GM19452 (cell line): ENCODE results near the gene CACNB2.
A peak's percentile ranks its signal among the peaks of the same experiment; 100 is the strongest.

ENCODE experiments used
- ATAC-seq: cut with Tn5 transposase; IDR thresholded peaks from one replicate; pipeline ENCODE4 v1.9.1; 2021; ENCODE audit not compliant: unreplicated experiment

CACNB2 gene

DNA sequence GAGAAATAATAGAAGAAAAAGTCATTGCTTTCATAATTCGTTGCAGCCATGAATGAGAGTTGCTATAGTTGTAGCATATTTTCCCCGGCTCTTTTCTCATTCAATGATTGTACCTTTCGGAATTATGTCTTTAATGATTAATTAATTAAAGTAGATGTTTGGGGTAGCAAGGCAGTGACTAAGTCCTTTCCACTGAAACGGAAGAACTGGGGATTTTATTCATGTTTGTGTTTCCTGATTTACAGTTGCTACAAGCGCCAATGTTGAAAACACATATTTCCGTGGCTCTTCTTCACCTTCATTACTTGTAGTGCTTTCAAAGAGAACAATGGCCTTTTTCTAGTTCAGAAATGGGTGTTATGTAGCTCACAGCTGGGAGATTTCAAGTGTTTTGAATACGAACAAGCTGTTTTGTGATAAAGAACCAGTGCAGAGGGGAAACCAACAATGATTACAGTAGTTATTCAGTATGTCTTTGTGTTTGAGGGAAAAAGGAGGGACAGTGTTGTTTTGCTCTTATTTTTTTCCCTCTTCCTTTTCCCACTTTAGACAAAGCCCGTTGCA is 357.7 kb downstream of the CACNB2 start:
- no peak for ATAC-seq

DNA sequence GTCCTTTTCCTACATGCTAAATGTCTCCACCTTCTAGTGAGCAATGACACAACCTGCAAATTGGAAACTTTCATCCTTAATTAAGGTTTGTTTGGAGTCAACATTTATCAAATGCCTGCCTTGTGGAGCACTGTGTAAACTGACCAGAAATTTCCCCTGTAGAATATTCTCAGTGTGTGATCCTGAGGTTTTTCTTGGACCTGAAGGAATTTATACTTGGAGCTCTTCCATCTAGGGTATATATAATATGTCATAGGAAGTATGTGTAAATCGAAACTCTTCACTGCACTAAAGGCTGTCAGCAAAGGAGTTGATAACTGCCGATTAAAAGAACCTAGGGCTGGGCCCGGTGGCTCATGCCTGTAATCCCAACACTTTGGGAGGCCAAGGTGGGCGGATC is 358.8 kb downstream of the CACNB2 start:
- no peak for ATAC-seq

DNA sequence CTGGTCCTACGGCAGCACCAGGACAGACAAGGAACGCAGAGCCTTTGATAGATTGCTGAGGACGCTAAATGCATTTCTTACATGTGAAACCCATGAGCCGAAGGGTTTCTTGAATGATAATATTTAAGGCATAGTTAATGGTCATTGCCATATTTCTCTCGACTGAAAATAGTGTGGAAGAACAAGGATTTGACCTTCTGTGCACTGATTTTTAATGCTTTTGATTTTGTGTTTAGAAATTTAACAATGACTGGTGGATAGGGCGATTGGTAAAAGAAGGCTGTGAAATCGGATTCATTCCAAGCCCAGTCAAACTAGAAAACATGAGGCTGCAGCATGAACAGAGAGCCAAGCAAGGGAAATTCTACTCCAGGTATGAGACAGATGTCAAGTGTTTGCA is 360.4 kb downstream of the CACNB2 start:
- ATAC-seq = no peak

DNA sequence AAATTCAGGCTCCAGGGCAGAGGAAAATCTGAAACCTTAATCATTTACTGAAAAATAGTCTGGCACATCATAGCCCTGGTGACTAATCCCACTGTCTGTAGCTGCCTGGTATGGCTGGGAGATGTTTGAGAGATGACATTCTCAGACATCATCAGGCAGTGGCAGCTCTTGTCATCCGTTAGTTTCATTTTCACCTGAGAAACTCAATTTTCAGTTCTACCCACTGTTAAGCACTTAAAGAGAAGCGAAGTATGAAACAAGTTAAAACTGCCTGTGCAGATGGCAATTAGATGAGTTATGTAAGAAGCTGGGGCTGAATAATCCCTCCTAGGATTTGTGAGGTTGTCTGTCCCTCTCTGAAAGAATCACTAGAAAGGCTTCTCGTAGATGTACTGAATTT is 361.0 kb downstream of the CACNB2 start:
- ATAC-seq = peak; percentile 96

DNA sequence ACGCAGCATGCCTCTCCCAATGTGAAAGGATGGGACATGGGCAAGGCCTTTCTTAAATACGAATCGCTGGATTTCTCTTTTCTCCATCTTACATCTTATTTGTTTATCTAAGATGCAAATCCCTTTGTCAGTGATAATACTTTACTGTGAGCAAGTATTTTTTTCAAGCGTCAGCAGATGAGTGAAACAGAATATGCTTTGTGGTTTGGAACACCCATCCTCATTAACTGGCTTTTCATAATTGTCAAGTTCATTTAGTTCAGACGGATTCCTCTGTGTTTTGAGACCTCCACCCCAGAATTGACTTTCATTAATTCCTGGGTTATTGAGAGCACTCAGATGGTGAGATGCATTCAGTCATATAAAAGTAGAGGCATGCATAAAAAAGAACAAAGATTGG is 361.4 kb downstream of the CACNB2 start:
- ATAC-seq = peak; percentile 24

DNA sequence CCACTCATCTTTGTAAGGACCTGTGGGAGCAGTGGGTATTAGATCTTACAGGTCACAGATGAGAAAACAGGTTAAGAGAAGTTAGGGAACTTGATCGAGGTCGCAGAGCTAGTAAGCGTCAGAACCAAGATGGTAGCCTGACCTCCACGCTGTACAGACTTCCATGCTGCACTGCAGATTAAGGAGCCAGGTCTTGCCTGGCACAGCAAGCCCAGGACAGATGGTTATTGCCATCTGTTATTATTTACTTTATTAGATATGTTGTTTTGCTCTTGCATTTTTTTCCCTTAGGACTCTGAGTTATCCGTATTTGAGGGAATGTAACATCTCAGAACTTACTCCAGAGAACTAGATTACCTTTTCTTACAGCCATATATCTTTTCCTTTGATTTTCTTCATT is 363.9 kb downstream of the CACNB2 start:
- ATAC-seq = no peak

DNA sequence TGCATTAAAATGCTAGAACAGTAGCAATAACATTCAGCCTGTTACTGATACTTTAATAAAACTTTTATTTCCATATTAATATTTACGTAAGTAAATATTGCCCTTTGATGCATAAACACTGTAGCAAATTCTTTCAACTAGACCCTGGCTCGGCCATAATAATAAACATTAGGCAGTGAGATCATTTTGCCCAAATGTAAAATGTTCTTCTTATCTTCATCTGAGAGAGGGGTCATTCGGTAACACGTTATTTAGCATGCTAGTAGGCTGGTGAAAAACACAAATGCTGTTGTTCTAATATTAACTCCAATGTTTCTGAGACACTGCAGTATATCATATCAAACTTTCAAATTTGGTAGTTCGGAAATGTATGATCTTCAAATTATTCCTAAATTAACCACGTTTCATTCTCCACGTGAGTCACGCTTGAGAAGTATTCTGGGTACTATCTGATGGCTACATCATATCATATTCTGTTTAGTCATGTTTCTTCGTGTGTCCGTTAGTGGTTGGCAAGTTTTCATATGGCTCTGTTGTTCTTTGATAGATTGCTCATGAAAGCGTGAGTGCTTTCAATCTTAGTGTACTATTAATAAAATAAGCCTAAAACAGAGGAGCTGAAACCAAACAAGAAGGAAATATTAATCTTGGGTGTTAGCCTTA is 365.4 kb downstream of the CACNB2 start:
- no peak for ATAC-seq

DNA sequence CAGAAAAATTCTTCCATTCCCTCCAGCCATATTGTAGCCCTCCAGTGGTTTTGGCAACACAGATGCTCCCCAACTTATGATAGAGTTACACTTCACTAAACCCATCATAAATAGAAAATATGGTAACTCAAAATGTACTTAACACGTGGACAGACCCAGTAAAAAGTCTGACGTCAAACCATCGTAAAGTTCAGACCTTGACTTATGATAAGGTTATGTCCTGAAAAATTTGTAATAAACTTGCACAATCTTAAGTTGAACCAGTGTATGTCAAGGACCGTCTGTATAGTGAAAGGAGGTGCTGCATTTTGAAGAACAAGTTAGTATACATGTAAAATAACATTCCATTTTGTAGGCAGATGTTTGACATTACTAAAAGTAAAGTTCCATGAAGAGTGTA is 368.4 kb downstream of the CACNB2 start:
- ATAC-seq = no peak

DNA sequence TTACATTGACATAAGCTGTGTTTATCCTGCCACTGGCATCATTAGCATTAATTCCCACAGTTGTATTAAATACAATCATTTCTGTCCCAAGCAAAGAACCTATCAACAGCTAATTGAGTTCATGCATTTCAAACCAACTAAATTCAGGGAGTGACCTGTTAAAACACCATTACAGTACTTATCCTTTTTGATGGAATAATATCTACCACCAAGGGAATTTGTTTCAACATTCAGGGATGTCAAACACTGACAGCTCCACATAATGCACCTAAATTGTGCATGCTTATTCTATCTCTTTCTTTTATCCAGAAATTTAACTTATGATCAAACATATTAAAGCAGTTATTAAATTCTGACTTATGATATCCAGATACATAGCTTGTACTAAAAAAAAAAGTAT is 374.3 kb downstream of the CACNB2 start:
- ATAC-seq = no peak

DNA sequence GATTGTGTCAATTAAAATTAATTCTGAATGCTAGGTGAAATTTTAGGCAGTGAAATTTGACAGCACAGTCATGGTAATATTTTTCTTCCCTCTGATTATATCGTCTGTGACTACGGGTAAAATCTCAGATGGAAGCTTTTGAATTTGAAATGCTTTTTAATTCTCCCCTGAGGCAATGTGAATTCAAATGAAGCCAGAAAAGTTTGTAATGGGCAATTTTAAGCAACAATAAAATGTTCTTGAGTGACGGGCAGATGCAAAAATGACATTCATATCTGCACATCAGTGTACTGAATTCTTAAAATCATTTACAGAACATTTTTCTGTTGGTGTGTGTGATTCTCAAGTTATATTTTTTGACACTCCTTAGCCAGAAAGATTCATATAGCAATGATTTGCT is 376.6 kb downstream of the CACNB2 start:
- ATAC-seq = no peak

DNA sequence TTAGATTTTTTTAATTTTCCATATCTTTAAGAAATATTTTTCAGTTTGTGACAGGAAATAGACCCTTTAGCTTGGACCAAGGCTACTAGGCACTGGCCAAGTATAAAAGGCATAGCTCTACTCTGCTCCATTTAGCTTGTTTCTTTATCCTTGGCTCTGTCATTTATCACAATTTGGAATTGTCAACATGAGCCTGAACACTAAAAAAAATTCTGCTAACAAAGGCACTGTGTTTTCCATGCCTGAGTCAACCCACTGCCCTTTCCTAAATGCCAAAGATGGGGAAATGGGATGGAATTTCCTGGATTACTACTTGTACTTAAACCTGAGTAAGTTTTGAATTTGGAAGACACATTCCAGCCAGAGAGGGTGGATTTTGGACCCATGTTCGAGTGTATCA is 382.8 kb downstream of the CACNB2 start:
- no peak for ATAC-seq

DNA sequence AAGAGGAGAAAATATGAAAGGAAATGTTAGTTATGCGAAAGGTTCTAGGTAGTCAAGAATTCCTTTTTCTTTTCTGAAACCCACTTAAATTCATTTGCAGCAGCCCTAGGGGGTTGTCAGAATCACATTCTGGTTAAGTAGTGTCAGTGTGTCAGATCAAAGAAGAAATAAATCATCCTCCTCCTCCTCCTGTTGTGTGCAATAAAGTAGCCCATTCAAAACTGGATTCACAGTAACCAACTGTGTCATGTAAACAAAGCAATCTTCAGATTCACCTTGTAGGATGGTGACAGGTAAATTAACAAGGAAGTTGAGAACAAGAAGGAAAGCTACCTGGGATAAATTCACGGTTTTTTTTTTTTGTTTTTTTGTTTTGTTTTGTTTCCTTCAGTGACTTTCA is 383.6 kb downstream of the CACNB2 start:
- no peak for ATAC-seq

DNA sequence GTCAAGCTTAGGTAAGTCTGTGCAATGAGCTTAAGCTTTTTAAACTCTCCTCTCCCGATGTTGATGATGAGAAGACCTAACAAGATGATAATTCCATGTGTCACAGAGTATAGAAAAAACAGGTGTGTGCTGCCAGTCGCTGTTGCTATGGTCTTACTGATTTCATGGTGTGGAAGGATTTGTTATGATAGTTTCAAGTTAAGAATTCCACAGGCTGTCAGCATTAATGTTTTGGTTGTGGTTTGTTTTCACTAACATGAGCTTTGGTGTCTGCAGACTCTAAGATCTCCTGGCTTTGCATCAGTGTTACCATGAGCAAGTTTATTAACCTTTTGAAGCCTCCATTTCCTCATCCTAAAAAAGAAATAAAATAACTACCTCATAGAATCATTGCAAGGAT is 387.5 kb downstream of the CACNB2 start:
- ATAC-seq = no peak

DNA sequence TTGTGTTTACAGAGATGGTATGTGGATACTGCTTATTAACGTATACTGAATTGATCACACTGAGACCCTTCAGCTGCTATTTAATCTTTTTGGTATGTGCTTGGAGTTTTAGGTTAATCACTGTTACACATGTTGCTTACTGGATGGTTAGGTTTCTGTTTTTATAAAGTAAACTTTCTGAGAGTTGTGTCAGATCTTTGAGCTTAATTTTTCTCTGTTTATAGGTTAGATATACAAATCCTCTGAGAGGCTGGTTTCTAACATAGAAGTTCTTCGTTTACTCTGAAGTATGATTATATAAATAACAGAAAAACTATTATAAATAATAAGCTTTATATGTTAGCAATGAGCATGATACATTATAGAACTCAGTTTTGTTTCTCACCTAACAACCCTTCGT is 388.1 kb downstream of the CACNB2 start:
- ATAC-seq = no peak

DNA sequence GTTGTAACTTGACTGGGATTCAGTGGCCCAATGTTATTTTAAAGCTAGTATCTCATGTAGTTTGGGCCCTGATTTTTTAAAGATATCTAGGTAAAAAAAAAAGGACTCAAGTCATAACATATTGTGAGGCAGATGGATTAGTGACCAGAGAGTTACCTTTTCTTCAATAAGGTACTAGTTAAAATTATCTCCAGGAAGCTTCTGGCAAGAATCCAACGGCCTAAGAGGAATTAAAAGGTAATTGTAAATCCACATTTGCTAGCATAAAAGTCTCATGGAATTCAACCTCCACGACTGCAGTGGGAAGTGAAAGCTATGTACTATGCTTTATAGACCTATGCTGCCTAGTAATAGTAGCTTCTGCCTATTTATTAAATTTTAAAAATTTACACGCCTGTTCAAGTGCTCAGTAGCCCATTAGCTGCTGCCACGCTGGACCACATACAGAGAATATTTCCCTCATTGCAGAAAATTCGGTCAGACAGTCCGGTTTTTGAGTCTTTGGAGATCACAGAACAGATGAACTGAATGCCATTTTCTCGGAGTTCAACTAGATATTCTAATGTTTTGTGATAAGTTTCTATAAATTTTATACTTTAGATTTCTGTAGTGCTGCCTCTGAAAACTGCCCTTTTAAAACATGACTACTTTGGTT is 392.8 kb downstream of the CACNB2 start:
- ATAC-seq = no peak

DNA sequence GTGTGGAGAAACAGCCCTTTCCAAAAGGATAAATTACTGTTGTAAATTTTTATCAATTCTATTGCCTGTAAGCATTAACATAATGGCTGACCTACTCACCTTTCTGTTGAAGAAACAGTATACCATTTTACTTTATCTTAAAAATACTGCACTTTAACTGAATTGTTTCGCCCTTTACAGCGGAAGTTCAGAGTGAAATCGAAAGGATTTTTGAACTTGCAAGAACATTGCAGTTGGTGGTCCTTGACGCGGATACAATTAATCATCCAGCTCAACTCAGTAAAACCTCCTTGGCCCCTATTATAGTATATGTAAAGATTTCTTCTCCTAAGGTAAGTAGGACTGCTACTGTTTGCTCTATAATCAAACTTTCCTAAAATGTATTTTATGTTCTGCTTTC is 393.7 kb downstream of the CACNB2 start:
- no peak for ATAC-seq

DNA sequence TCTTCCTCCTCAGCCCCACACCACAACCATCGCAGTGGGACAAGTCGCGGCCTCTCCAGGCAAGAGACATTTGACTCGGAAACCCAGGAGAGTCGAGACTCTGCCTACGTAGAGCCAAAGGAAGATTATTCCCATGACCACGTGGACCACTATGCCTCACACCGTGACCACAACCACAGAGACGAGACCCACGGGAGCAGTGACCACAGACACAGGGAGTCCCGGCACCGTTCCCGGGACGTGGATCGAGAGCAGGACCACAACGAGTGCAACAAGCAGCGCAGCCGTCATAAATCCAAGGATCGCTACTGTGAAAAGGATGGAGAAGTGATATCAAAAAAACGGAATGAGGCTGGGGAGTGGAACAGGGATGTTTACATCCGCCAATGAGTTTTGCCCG is 399.1 kb downstream of the CACNB2 start:
- ATAC-seq = no peak

DNA sequence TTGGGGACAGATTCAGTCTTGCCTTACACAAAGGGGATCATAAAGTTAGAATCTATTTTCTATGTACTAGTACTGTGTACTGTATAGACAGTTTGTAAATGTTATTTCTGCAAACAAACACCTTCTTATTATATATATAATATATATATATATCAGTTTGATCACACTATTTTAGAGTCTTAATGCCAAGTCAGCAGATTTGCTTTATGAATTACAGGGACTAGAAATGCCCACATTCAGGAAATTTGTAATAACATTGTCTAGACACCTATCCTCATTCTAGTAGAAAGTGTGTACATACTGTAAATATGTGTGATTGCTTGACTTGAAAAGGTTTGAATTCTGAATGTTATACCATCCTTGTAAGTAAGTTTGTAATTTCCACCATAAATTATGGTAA is 400.0 kb downstream of the CACNB2 start:
- ATAC-seq = no peak

DNA sequence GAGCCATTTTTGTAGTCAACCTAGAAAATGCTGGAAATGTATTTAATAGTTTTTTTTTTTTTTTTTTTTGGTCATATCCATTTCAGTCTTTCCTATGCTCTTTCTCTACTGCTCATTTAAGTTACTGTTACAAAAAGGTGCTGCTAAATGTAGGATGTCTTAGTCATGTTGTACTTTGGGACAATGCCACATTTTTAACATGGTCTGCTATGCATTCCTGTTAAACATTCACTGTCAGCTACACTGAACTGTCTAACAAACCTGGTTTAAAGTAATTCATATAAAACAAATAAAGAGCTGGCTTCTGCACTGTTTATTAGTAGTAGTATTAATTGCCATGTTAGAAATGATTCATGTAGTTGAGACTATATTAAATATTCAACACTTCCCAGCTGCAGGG is 402.6 kb downstream of the CACNB2 start:
- no peak for ATAC-seq

DNA sequence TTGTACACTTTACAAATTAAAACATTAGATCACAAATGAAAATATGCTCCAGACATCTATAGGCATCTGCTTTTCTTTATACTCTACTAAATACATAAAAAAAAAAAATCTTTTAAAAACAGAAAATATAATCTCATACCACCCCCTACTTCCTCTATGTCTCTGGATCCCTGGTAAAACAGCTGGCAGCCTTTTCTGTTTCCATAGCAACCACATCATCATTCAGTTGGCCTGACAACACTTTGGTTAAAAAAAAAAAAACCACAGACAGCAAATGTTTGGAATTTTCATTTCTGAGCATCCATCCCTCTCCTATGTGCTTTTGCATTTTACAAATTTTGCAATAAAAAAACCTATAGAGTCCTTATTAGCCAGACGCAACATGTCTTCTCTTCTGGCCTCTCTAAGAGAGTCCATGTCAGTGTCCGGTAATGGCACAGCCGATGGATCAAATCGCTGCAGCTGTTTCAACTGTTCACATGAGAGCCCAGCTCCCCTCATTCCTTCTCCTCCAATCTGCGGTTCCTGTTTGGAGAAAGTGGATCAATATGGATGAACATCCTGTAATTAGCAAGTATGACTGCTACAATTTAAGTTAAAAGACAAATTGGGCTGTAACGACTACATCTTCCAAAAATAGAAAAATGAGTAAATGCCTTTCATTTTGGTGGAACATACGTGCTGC is 405.5 kb downstream of the CACNB2 start:
- ATAC-seq = no peak

DNA sequence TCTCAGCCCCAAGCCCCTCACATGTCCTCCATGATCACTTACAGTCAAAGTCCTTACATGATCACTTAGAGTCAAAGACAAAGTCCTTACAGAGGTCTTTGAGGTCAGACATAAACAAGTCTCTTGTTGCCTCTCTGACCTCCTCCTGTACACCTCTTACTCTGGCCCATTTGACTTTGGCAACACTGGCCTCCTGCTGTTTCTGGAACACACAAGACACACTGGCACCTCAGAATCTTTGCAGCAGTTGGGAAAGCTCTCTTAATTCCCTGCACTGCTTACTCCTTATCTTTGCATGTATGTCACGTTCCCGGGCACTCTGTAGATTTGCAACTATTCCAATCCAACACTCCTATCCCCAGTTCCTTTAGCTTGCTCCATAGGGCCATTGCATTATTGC is 408.9 kb downstream of the CACNB2 start:
- no peak for ATAC-seq

DNA sequence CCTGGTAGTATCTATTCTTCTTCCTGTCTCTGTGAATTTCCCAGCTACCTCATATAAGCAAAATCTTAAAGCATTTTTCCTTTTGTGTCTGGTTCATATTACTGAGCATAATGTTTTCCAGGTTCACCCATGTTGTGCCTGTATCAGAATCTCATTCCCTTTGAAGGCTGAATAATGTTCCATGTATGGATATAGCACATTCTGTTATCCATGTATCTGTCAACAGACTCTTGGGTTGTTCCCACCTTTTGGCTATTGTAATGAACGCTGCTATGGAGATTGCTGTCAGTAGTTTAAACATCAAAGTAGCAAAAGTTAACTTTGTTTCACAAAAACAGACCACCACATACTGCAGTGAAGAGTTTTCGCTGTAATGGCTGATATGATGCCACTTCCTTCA is 411.2 kb downstream of the CACNB2 start:
- ATAC-seq = no peak
